Measurements from ENCODE around the gene KRT2.

KRT2 gene

GRCh38 chr12:52663420-52663819, 11.4 kb upstream of the KRT2 start:
- no peak for DNase-seq (ENCODE audit: low read depth)

GRCh38 chr12:52662918-52663229, 10.9 kb upstream of the KRT2 start:
- no peak for DNase-seq (ENCODE audit: low read depth)

GRCh38 chr12:52662093-52662917, 10.3 kb upstream of the KRT2 start:
- no peak for DNase-seq (ENCODE audit: low read depth)

- DNase-seq (ENCODE audit: low read depth): no peak
Observed at GRCh38 chr12:52661668-52662067, 9.7 kb upstream of the KRT2 start.

GRCh38 chr12:52660934-52661499, 9.0 kb upstream of the KRT2 start:
- no peak for DNase-seq (ENCODE audit: low read depth)

- no peak for DNase-seq (ENCODE audit: low read depth)
Observed at GRCh38 chr12:52659951-52660350, 7.9 kb upstream of the KRT2 start.

- DNase-seq (ENCODE audit: low read depth): no peak
Observed at GRCh38 chr12:52659395-52659794, 7.4 kb upstream of the KRT2 start.

- no peak for DNase-seq (ENCODE audit: low read depth)
Observed at GRCh38 chr12:52658196-52658595, 6.2 kb upstream of the KRT2 start.

- no peak for DNase-seq (ENCODE audit: low read depth)
Observed at GRCh38 chr12:52657250-52657902, 5.4 kb upstream of the KRT2 start.

GRCh38 chr12:52656616-52657015, 4.6 kb upstream of the KRT2 start:
- no peak for DNase-seq (ENCODE audit: low read depth)

- no peak for DNase-seq (ENCODE audit: low read depth)
Observed at GRCh38 chr12:52655720-52656124, 3.7 kb upstream of the KRT2 start.

GRCh38 chr12:52655251-52655650, 3.2 kb upstream of the KRT2 start:
- no peak for DNase-seq (ENCODE audit: low read depth)

GRCh38 chr12:52650520-52651081, 1.4 kb downstream of the KRT2 start:
- no peak for DNase-seq (ENCODE audit: low read depth)

GRCh38 chr12:52649066-52649465, 2.9 kb downstream of the KRT2 start:
- no peak for DNase-seq (ENCODE audit: low read depth)

- no peak for DNase-seq (ENCODE audit: low read depth)
Observed at GRCh38 chr12:52648012-52648550, 3.9 kb downstream of the KRT2 start.

- DNase-seq (ENCODE audit: low read depth): no peak
Observed at GRCh38 chr12:52647601-52648000, 4.4 kb downstream of the KRT2 start.

GRCh38 chr12:52646613-52647012, 5.4 kb downstream of the KRT2 start:
- no peak for DNase-seq (ENCODE audit: low read depth)

- DNase-seq (ENCODE audit: low read depth): no peak
Observed at GRCh38 chr12:52645982-52646381, 6.0 kb downstream of the KRT2 start.

- no peak for DNase-seq (ENCODE audit: low read depth)
Observed at GRCh38 chr12:52645120-52645761, 6.8 kb downstream of the KRT2 start.

GRCh38 chr12:52644078-52644415, 8.0 kb downstream of the KRT2 start:
- DNase-seq (ENCODE audit: low read depth): no peak

GRCh38 chr12:52643233-52644077, 8.6 kb downstream of the KRT2 start:
- DNase-seq (ENCODE audit: low read depth): no peak

- DNase-seq (ENCODE audit: low read depth): no peak
Observed at GRCh38 chr12:52641468-52641867, 10.5 kb downstream of the KRT2 start.

All from stimulated activated CD4-positive, alpha-beta T cell treated with anti-CD3 and anti-CD28 coated beads, Interleukin-2, amount 100 ng/mL, for 4 hours (primary cell).